ENCODE data around the gene ETAA1. TPM values are rescaled to one million over a fixed set of nuclear protein-coding genes. Genes with fewer than 3 reads are reported as not detected.

ETAA1 gene
- total RNA-seq, 1 experiment from 2014 or later: 27.3 TPM

GRCh38 chr2:67437114-67437513, 40.0 kb downstream of the ETAA1 start (continued):
- TF ChIP-seq, protein P1, sequence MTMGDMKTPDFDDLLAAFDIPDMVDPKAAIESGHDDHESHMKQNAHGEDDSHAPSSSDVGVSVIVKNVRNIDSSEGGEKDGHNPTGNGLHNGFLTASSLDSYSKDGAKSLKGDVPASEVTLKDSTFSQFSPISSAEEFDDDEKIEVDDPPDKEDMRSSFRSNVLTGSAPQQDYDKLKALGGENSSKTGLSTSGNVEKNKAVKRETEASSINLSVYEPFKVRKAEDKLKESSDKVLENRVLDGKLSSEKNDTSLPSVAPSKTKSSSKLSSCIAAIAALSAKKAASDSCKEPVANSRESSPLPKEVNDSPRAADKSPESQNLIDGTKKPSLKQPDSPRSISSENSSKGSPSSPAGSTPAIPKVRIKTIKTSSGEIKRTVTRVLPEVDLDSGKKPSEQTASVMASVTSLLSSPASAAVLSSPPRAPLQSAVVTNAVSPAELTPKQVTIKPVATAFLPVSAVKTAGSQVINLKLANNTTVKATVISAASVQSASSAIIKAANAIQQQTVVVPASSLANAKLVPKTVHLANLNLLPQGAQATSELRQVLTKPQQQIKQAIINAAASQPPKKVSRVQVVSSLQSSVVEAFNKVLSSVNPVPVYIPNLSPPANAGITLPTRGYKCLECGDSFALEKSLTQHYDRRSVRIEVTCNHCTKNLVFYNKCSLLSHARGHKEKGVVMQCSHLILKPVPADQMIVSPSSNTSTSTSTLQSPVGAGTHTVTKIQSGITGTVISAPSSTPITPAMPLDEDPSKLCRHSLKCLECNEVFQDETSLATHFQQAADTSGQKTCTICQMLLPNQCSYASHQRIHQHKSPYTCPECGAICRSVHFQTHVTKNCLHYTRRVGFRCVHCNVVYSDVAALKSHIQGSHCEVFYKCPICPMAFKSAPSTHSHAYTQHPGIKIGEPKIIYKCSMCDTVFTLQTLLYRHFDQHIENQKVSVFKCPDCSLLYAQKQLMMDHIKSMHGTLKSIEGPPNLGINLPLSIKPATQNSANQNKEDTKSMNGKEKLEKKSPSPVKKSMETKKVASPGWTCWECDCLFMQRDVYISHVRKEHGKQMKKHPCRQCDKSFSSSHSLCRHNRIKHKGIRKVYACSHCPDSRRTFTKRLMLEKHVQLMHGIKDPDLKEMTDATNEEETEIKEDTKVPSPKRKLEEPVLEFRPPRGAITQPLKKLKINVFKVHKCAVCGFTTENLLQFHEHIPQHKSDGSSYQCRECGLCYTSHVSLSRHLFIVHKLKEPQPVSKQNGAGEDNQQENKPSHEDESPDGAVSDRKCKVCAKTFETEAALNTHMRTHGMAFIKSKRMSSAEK (CRISPR knock-in tag; IDR thresholded peaks at IDR 0.05; ENCODE audit: borderline replicate concordance): no peak
- TF ChIP-seq FOXJ3 (CRISPR knock-in tag; IDR thresholded peaks at IDR 0.05; ENCODE audit: borderline replicate concordance) (no peak), SP1 (CRISPR knock-in tag; conservative IDR thresholded peaks at IDR 0.05) (no peak), ZNF396 (CRISPR knock-in tag; IDR thresholded peaks at IDR 0.05; ENCODE audit: borderline replicate concordance) (no peak)
- TF ChIP-seq, protein P2, sequence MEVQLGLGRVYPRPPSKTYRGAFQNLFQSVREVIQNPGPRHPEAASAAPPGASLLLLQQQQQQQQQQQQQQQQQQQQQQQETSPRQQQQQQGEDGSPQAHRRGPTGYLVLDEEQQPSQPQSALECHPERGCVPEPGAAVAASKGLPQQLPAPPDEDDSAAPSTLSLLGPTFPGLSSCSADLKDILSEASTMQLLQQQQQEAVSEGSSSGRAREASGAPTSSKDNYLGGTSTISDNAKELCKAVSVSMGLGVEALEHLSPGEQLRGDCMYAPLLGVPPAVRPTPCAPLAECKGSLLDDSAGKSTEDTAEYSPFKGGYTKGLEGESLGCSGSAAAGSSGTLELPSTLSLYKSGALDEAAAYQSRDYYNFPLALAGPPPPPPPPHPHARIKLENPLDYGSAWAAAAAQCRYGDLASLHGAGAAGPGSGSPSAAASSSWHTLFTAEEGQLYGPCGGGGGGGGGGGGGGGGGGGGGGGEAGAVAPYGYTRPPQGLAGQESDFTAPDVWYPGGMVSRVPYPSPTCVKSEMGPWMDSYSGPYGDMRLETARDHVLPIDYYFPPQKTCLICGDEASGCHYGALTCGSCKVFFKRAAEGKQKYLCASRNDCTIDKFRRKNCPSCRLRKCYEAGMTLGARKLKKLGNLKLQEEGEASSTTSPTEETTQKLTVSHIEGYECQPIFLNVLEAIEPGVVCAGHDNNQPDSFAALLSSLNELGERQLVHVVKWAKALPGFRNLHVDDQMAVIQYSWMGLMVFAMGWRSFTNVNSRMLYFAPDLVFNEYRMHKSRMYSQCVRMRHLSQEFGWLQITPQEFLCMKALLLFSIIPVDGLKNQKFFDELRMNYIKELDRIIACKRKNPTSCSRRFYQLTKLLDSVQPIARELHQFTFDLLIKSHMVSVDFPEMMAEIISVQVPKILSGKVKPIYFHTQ (CRISPR knock-in tag; IDR thresholded peaks at IDR 0.05): no peak

- ATAC-seq (no peak), DNase-seq (ENCODE audit: low spot score) (no peak)
- Mint-ChIP-seq H3K36me3 (no peaks in the 10 kb centered on the region), H3K27me3 (ENCODE audit: low read depth) (no peaks in the 10 kb centered on the region), H3K9me3 (peaks cover 3% of the 10 kb centered on the region; the same call in 1 of the 2 replicates), H3K27ac (no peak overlapping the region), H3K4me3 (no peak overlapping the region), H3K4me1 (peaks cover 21% of the 10 kb centered on the region)
- ChIA-PET POLR2A (no interaction called here), CTCF (no interaction called here)
- TF ChIP-seq ELF4 (CRISPR knock-in tag; IDR thresholded peaks at IDR 0.05; ENCODE audit: low read depth): no peak
- TF ChIP-seq OVOL2 (CRISPR knock-in tag; IDR thresholded peaks at IDR 0.05; ENCODE audit: borderline replicate concordance): no peak
- TF ChIP-seq, protein P3, sequence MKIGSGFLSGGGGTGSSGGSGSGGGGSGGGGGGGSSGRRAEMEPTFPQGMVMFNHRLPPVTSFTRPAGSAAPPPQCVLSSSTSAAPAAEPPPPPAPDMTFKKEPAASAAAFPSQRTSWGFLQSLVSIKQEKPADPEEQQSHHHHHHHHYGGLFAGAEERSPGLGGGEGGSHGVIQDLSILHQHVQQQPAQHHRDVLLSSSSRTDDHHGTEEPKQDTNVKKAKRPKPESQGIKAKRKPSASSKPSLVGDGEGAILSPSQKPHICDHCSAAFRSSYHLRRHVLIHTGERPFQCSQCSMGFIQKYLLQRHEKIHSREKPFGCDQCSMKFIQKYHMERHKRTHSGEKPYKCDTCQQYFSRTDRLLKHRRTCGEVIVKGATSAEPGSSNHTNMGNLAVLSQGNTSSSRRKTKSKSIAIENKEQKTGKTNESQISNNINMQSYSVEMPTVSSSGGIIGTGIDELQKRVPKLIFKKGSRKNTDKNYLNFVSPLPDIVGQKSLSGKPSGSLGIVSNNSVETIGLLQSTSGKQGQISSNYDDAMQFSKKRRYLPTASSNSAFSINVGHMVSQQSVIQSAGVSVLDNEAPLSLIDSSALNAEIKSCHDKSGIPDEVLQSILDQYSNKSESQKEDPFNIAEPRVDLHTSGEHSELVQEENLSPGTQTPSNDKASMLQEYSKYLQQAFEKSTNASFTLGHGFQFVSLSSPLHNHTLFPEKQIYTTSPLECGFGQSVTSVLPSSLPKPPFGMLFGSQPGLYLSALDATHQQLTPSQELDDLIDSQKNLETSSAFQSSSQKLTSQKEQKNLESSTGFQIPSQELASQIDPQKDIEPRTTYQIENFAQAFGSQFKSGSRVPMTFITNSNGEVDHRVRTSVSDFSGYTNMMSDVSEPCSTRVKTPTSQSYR (CRISPR knock-in tag; IDR thresholded peaks at IDR 0.05): no peak
- TF ChIP-seq, protein P4, sequence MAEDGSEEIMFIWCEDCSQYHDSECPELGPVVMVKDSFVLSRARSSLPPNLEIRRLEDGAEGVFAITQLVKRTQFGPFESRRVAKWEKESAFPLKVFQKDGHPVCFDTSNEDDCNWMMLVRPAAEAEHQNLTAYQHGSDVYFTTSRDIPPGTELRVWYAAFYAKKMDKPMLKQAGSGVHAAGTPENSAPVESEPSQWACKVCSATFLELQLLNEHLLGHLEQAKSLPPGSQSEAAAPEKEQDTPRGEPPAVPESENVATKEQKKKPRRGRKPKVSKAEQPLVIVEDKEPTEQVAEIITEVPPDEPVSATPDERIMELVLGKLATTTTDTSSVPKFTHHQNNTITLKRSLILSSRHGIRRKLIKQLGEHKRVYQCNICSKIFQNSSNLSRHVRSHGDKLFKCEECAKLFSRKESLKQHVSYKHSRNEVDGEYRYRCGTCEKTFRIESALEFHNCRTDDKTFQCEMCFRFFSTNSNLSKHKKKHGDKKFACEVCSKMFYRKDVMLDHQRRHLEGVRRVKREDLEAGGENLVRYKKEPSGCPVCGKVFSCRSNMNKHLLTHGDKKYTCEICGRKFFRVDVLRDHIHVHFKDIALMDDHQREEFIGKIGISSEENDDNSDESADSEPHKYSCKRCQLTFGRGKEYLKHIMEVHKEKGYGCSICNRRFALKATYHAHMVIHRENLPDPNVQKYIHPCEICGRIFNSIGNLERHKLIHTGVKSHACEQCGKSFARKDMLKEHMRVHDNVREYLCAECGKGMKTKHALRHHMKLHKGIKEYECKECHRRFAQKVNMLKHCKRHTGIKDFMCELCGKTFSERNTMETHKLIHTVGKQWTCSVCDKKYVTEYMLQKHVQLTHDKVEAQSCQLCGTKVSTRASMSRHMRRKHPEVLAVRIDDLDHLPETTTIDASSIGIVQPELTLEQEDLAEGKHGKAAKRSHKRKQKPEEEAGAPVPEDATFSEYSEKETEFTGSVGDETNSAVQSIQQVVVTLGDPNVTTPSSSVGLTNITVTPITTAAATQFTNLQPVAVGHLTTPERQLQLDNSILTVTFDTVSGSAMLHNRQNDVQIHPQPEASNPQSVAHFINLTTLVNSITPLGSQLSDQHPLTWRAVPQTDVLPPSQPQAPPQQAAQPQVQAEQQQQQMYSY (CRISPR knock-in tag; IDR thresholded peaks at IDR 0.05): no peak
- TF ChIP-seq, protein P5, sequence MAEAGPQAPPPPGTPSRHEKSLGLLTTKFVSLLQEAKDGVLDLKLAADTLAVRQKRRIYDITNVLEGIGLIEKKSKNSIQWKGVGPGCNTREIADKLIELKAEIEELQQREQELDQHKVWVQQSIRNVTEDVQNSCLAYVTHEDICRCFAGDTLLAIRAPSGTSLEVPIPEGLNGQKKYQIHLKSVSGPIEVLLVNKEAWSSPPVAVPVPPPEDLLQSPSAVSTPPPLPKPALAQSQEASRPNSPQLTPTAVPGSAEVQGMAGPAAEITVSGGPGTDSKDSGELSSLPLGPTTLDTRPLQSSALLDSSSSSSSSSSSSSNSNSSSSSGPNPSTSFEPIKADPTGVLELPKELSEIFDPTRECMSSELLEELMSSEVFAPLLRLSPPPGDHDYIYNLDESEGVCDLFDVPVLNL (CRISPR knock-in tag; IDR thresholded peaks at IDR 0.05; ENCODE audit: borderline replicate concordance, low read depth): no peak
- no peak for TF ChIP-seq ZMAT4 (CRISPR knock-in tag; IDR thresholded peaks at IDR 0.05)
- no peak for TF ChIP-seq RELA (CRISPR knock-in tag; IDR thresholded peaks at IDR 0.05; ENCODE audit: borderline replicate concordance)
- TF ChIP-seq KAT7 (CRISPR knock-in tag; IDR thresholded peaks at IDR 0.05; ENCODE audit: borderline replicate concordance): no peak
- no peak for TF ChIP-seq ZBTB21 (CRISPR knock-in tag; IDR thresholded peaks at IDR 0.05; ENCODE audit: borderline replicate concordance)
- TF ChIP-seq ZNF416 (CRISPR knock-in tag; IDR thresholded peaks at IDR 0.05): no peak
- no peak for TF ChIP-seq EMX1 (CRISPR knock-in tag; IDR thresholded peaks at IDR 0.05)
- no peak for TF ChIP-seq CBFB (CRISPR knock-in tag; IDR thresholded peaks at IDR 0.05; ENCODE audit: low read depth)
Observed at GRCh38 chr2:67438337-67438736, 41.2 kb downstream of the ETAA1 start.

Data from WTC11 (cell line).